Measurements from ENCODE around the gene C1QTNF8.

C1QTNF8 gene

GRCh38 chr16:1055557-1055924 lies 40.5 kb downstream of the C1QTNF8 start:
- no peak for DNase-seq

GRCh38 chr16:1054660-1055556 lies 41.1 kb downstream of the C1QTNF8 start:
- DNase-seq: peak; percentile 57 to 67

GRCh38 chr16:1053700-1054368 lies 42.2 kb downstream of the C1QTNF8 start:
- DNase-seq: no peak

- DNase-seq: no peak
Measured at GRCh38 chr16:1053121-1053521, 42.9 kb downstream of the C1QTNF8 start.

GRCh38 chr16:1052721-1053120 lies 43.3 kb downstream of the C1QTNF8 start:
- no peak for DNase-seq

GRCh38 chr16:1051446-1051845 lies 44.6 kb downstream of the C1QTNF8 start:
- no peak for DNase-seq

- no peak for DNase-seq
Measured at GRCh38 chr16:1050921-1051320, 45.1 kb downstream of the C1QTNF8 start.

- DNase-seq: no peak
Measured at GRCh38 chr16:1050516-1050915, 45.5 kb downstream of the C1QTNF8 start.

GRCh38 chr16:1049976-1050247 lies 46.1 kb downstream of the C1QTNF8 start:
- no peak for DNase-seq

GRCh38 chr16:1049113-1049975 lies 46.7 kb downstream of the C1QTNF8 start:
- DNase-seq: no peak

- DNase-seq: peak; percentile 63 to 83
Measured at GRCh38 chr16:1048442-1049112, 47.5 kb downstream of the C1QTNF8 start.

- DNase-seq: no peak
Measured at GRCh38 chr16:1047801-1048200, 48.2 kb downstream of the C1QTNF8 start.

GRCh38 chr16:1047123-1047522 lies 48.9 kb downstream of the C1QTNF8 start:
- DNase-seq: no peak

GRCh38 chr16:1045993-1046911 lies 49.8 kb downstream of the C1QTNF8 start:
- peak; percentile 88 to 90 for DNase-seq

GRCh38 chr16:1045310-1045992 lies 50.6 kb downstream of the C1QTNF8 start:
- peak in 1 of 2 donors; percentile 76 for DNase-seq

GRCh38 chr16:1044460-1045309 lies 51.4 kb downstream of the C1QTNF8 start:
- no peak for DNase-seq

GRCh38 chr16:1043881-1044451 lies 52.1 kb downstream of the C1QTNF8 start:
- DNase-seq: no peak

- no peak for DNase-seq
Measured at GRCh38 chr16:1042866-1043265, 53.2 kb downstream of the C1QTNF8 start.

- DNase-seq: no peak
Measured at GRCh38 chr16:1042049-1042744, 53.8 kb downstream of the C1QTNF8 start.
